B cell (primary cell): ENCODE results near the gene PTPRN2. TPM values are rescaled to one million over a fixed set of nuclear protein-coding genes. Genes with fewer than 3 reads are reported as not detected.

Experiments used
- ATAC-seq: fragments of 200-7000 bp; cut with Tn5 transposase; one replicate; pipeline ENCODE4 v1.10.0; 2021; ENCODE audit warnings: low read depth, mild to moderate bottlenecking, moderate number of reproducible peaks, moderate library complexity
- CTCF ChIA-PET: fragments of 350-600 bp; sonication (Branson Sonifier 250); formaldehyde crosslinking; loops from one replicate; lab custom pipeline; 2021; ENCODE audit warnings: antibody characterized with exemption, inconsistent platforms; lab: Charles Lee
- POLR2A ChIA-PET: fragments of 350-600 bp; sonication (Branson Sonifier 250); formaldehyde crosslinking; loops from one replicate; lab custom pipeline; 2021; ENCODE audit warnings: antibody characterized with exemption; lab: Charles Lee
- DNase-seq: peaks from one replicate; pipeline ENCODE4 v3.0.0; 2013
- H2AFZ ChIP-seq: 2 replicates; pipeline ENCODE4 v1.6.1; 2012; ENCODE audit warnings: mild to moderate bottlenecking, low read depth, low read length; ENCODE audit not compliant: insufficient read depth, poor library complexity, severe bottlenecking
- H3K27ac ChIP-seq, 2 donors: 1 replicate in 1 of 2; 2 replicates in 1 of 2; pipeline ENCODE4 v1.5.1; 2012 to 2013; ENCODE audit warnings: low read length in 2 of 2, mild to moderate bottlenecking in 2 of 2, moderate library complexity in 1 of 2
- H3K27me3 ChIP-seq, 4 experiments: fragments of 200-600 bp in 1 of 4; sonication (generic) in 1 of 4; replicated peaks in 1 of 4; 1 replicate in 2 of 4; 2 replicates in 2 of 4; pipeline versions ENCODE4 v1.6.1 to v1.7.0; 2013 to 2016; ENCODE audit warnings: low read length in 3 of 4, mild to moderate bottlenecking in 2 of 4, mixed read lengths in 1 of 4, moderate library complexity in 1 of 4; ENCODE audit not compliant: insufficient read depth in 4 of 4, control insufficient read depth in 3 of 4; ENCODE audit errors: control extremely low read depth in 1 of 4
- H3K36me3 ChIP-seq, 2 experiments: replicated peaks in 1 of 2; 1 replicate in 1 of 2; 2 replicates in 1 of 2; pipeline versions ENCODE4 v1.6.1 to v1.7.1; 2013; ENCODE audit warnings: low read length in 1 of 2; ENCODE audit not compliant: insufficient read depth in 2 of 2, control insufficient read depth in 1 of 2; ENCODE audit errors: control extremely low read depth in 1 of 2, extremely low read depth in 1 of 2
- H3K4me1 ChIP-seq, 2 donors: fragments of 200-600 bp in 1 of 2; sonication (generic) in 1 of 2; 1 replicate in 1 of 2; 2 replicates in 1 of 2; pipeline versions ENCODE4 v1.5.1 to v1.6.1; 2013 to 2017; ENCODE audit warnings: low read length in 2 of 2; ENCODE audit not compliant: control insufficient read depth in 2 of 2, insufficient read depth in 2 of 2
- H3K4me2 ChIP-seq: replicated peaks from 2 replicates; pipeline ENCODE3; 2012; ENCODE audit warnings: mild to moderate bottlenecking, low read depth, low read length; ENCODE audit not compliant: poor library complexity, severe bottlenecking
- H3K4me3 ChIP-seq, 5 experiments: fragments of 200-600 bp in 1 of 5; sonication (generic) in 1 of 5; 1 replicate in 3 of 5; 2 replicates in 2 of 5; pipeline versions ENCODE4 v1.5.1 to v1.7.0; 2011 to 2016; ENCODE audit warnings: low read length in 4 of 5, mild to moderate bottlenecking in 4 of 5, low read depth in 2 of 5, control low read depth in 1 of 5, moderate library complexity in 1 of 5; ENCODE audit not compliant: insufficient read depth in 1 of 5; ENCODE audit errors: control extremely low read depth in 1 of 5, extremely low read depth in 1 of 5
- H3K79me2 ChIP-seq: fragments of 200-600 bp; sonication (generic); one replicate; pipeline ENCODE4 v1.6.0; 2016; ENCODE audit warnings: low read length; ENCODE audit not compliant: control insufficient read depth, insufficient read depth
- H3K9ac ChIP-seq: fragments of 200-600 bp; sonication (generic); 2 replicates; pipeline ENCODE4 v1.6.1; 2017; ENCODE audit warnings: mild to moderate bottlenecking, low read length, moderate library complexity
- H3K9me3 ChIP-seq, 3 donors: one replicate each; pipeline versions ENCODE4 v1.6.1 to v1.7.1; 2013; ENCODE audit warnings: low read length in 2 of 3; ENCODE audit not compliant: control insufficient read depth in 2 of 3, insufficient read depth in 1 of 3; ENCODE audit errors: control extremely low read depth in 1 of 3
- H4K20me1 ChIP-seq: 2 replicates; pipeline ENCODE4 v1.6.0; 2012; ENCODE audit warnings: mild to moderate bottlenecking, low read length; ENCODE audit not compliant: insufficient read depth, control insufficient read depth, poor library complexity, severe bottlenecking
- H3K27ac Mint-ChIP-seq: one replicate; pipeline ENCODE4 v1.8.0; 2021; ENCODE audit warnings: mixed read lengths
- H3K27me3 Mint-ChIP-seq: one replicate; pipeline ENCODE4 v1.8.0; 2021; ENCODE audit warnings: mixed read lengths
- H3K4me1 Mint-ChIP-seq: one replicate; pipeline ENCODE4 v1.8.0; 2021; ENCODE audit warnings: mixed read lengths
- H3K4me3 Mint-ChIP-seq: one replicate; pipeline ENCODE4 v1.8.0; 2021; ENCODE audit warnings: mixed read lengths
- H3K9me3 Mint-ChIP-seq: one replicate; pipeline ENCODE4 v1.8.0; 2022; ENCODE audit warnings: mixed read lengths; ENCODE audit not compliant: insufficient read depth
- CTCF ChIP-seq: fragments of 200-600 bp; IDR thresholded peaks from one replicate; pipeline ENCODE4 v1.8.0; 2022; ENCODE audit warnings: antibody characterized with exemption, mild to moderate bottlenecking
- EZH2 ChIP-seq: IDR thresholded peaks from 2 replicates; pipeline ENCODE4 v1.6.1; 2012; ENCODE audit warnings: borderline replicate concordance, low read depth, mild to moderate bottlenecking, moderate library complexity, low read length; ENCODE audit not compliant: insufficient read depth, poor library complexity, severe bottlenecking
- whole genome bisulfite sequencing: methylation state at CpG from one replicate; pipeline ENCODE4 v1.1.5; 2013; ENCODE audit warnings: missing lambda C conversion rate; ENCODE audit not compliant: insufficient coverage; 5-methylcytosine and 5-hydroxymethylcytosine counted together
- intact Hi-C: fragments of 100-400 bp; cut with micrococcal nuclease; formaldehyde crosslinking; loops from one replicate; pipeline ENCODE4 v1.10.0; 2022
- polyA plus RNA-seq: library from polyadenylated mRNA; depleted of rRNA; stranded (reverse); fragments of >200 nt; gene quantifications from 2 replicates; pipeline ENCODE4 v1.2.3, GENCODE V29; 2012
- total RNA-seq, 2 donors: library from RNA; stranded (reverse); fragments of 120-200 nt in 1 of 2; gene quantifications; 1 replicate in 1 of 2; 2 replicates in 1 of 2; pipeline versions ENCODE4 v1.2.3 to v1.2.4, GENCODE V29; 2013 to 2022

The PTPRN2 gene
- total and polyA plus RNA-seq, 2 donors (not counting 1 experiment from before 2014, with no cell fraction given), result 2.0 to 5.0 TPM

DNA sequence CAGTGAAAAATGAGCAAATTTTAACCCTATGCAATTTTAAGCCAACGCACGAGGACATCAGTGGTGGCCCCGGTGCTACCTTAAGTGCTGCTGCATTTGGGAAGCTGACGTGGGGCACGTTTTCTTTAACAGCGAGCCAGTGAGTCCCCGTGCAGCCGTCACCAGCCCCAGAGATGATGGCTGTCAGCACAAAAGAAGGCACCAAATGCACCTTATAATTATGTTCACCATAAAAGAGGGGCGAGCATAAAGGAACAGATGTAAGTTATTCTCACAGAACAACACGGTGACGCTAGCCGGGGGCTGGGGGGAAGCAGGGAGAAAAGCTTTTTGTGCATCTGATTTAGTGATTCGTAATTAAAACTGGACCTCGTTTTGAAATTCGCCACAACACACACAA is 990.7 kb downstream of the PTPRN2 start:
- intact Hi-C loops, result no loop called here
- ChIA-PET POLR2A (no interaction called here), CTCF (no interaction called here)
- Mint-ChIP-seq H3K9me3 (no peaks in the 10 kb centered on the region), H3K27ac (no peak overlapping the region), H3K4me3 (no peak overlapping the region), H3K27me3 (no peaks in the 10 kb centered on the region), H3K4me1 (no peaks in the 10 kb centered on the region)
- DNase-seq, result no peak
- 77% methylated on average over 7 of the region's 15 CpGs for WGBS
- Histone ChIP-seq H4K20me1 (no peaks in the 10 kb centered on the region), H2AFZ (no peak overlapping the region), H3K27ac (no peak overlapping the region), H3K27me3 (no peaks in the 10 kb centered on the region), H3K9me3 (peaks cover 0 to 12% (median 0%) of the 10 kb centered on the region in 3 donors), H3K9ac (no peak overlapping the region), H3K4me1 (no peaks in the 10 kb centered on the region), H3K79me2 (no peaks in the 10 kb centered on the region), H3K4me2 (no peak overlapping the region), H3K4me3 (no peak overlapping the region), H3K36me3 (no peaks in the 10 kb centered on the region)
- TF ChIP-seq EZH2 (no peak), CTCF (no peak)
- no peak for ATAC-seq

GRCh38 chr7:157596471-157596870 is 991.2 kb downstream of the PTPRN2 start:
- no peaks in the 10 kb centered on the region for H3K27me3 ChIP-seq
- no peak overlapping the region for H3K27ac ChIP-seq
- H3K9me3 ChIP-seq, result peaks cover 0 to 12% (median 0%) of the 10 kb centered on the region in 3 donors
- no peaks in the 10 kb centered on the region for H4K20me1 ChIP-seq
- DNase-seq (no peak), ATAC-seq (no peak)
- ChIA-PET CTCF (no interaction called here), POLR2A (no interaction called here)
- no peaks in the 10 kb centered on the region for H3K79me2 ChIP-seq
- intact Hi-C loops, result no loop called here
- H3K4me2 ChIP-seq, result no peak overlapping the region
- no peak overlapping the region for H3K4me3 Mint-ChIP-seq
- no peak overlapping the region for H3K9ac ChIP-seq
- no peaks in the 10 kb centered on the region for H3K9me3 Mint-ChIP-seq
- H3K27ac Mint-ChIP-seq, result no peak overlapping the region
- H2AFZ ChIP-seq, result no peak overlapping the region
- H3K36me3 ChIP-seq, result no peaks in the 10 kb centered on the region
- no peaks in the 10 kb centered on the region for H3K4me1 Mint-ChIP-seq
- H3K4me1 ChIP-seq, result no peaks in the 10 kb centered on the region
- TF ChIP-seq CTCF (no peak), EZH2 (no peak)
- H3K27me3 Mint-ChIP-seq, result no peaks in the 10 kb centered on the region
- 90% methylated on average over 3 of the region's 11 CpGs for WGBS
- no peak overlapping the region for H3K4me3 ChIP-seq
